GM12878 (cell line): ENCODE data around the gene NR2F1. TPM values are rescaled to one million over a fixed set of nuclear protein-coding genes. Genes with fewer than 3 reads are reported as not detected.

Experiments used
- ATAC-seq: fragments of 200-7000 bp; cut with Tn5 transposase; 3 replicates; pipeline ENCODE4 v1.9.1; 2020; ENCODE audit warnings: mild to moderate bottlenecking, moderate library complexity
- BruUV-seq: library from RNA; stranded (reverse); fragments of 400-500 nt; replicated peaks from 2 replicates; lab custom pipeline; 2021; lab: Mats Ljungman, UMichigan
- CTCF ChIA-PET: fragments of 300-600 bp; sonication (Branson Sonifier 250); formaldehyde crosslinking; extraction: SDS; loops from one replicate; lab custom pipeline; 2021; ENCODE audit warnings: inconsistent platforms; lab: Yijun Ruan, JAX
- POLR2A ChIA-PET: fragments of 350-600 bp; formaldehyde crosslinking; extraction: SDS; loops from one replicate; lab custom pipeline; 2021; ENCODE audit warnings: inconsistent platforms; lab: Charles Lee
- RAD21 ChIA-PET: fragments of 300-600 bp; sonication (Branson Sonifier 250); formaldehyde crosslinking; loops from one replicate; lab custom pipeline; 2023; ENCODE audit warnings: antibody characterized with exemption; ENCODE audit not compliant: unreplicated experiment; lab: Charles Lee
- SMC1A ChIA-PET: fragments of 300-600 bp; sonication (Branson Sonifier 250); formaldehyde crosslinking; loops from one replicate; lab custom pipeline; 2023; ENCODE audit not compliant: unreplicated experiment, uncharacterized antibody; lab: Charles Lee
- DNase-seq: peaks from one replicate; pipeline ENCODE4 v3.0.0-alpha.2; 2011; ENCODE audit warnings: low read depth, low spot score
- FAIRE-seq: peaks from 3 replicates; lab custom pipeline; 2011; peaks lifted over from hg19 to GRCh38; lab: Jason Lieb, UNC
- H2AFZ ChIP-seq: 2 replicates; pipeline ENCODE4 v1.6.0; 2011; ENCODE audit warnings: low read depth, low read length, control low read depth; ENCODE audit not compliant: control insufficient read depth
- H3K27ac ChIP-seq: 2 replicates; pipeline ENCODE4 v1.5.1; 2011; ENCODE audit warnings: control low read depth; ENCODE audit not compliant: control insufficient read depth, insufficient read depth
- H3K27me3 ChIP-seq, 2 experiments: replicated peaks in 1 of 2; 2 replicates each; pipeline versions ENCODE4 v1.6.0 to v1.6.1; 2011; ENCODE audit warnings: low read length in 1 of 2; ENCODE audit not compliant: control insufficient read depth in 2 of 2, insufficient read depth in 2 of 2
- H3K36me3 ChIP-seq, 2 experiments: 2 replicates each; pipeline ENCODE4 v1.5.1; 2011; ENCODE audit warnings: low read length in 1 of 2; ENCODE audit not compliant: control insufficient read depth in 2 of 2, insufficient read depth in 2 of 2
- H3K4me1 ChIP-seq: 2 replicates; pipeline ENCODE4 v1.6.1; 2011; ENCODE audit warnings: mild to moderate bottlenecking, low read length, moderate library complexity, mixed read lengths; ENCODE audit not compliant: control insufficient read depth, insufficient read depth
- H3K4me2 ChIP-seq: 2 replicates; pipeline ENCODE4 v1.6.0; 2011; ENCODE audit warnings: control low read depth; ENCODE audit not compliant: control insufficient read depth, insufficient read depth
- H3K4me3 ChIP-seq: fragments of 200-600 bp; sonication (generic); 2 replicates; pipeline ENCODE4 v1.5.1; 2016
- H3K79me2 ChIP-seq: 2 replicates; pipeline ENCODE4 v1.6.0; 2011; ENCODE audit warnings: low read length; ENCODE audit not compliant: control insufficient read depth, insufficient read depth
- H3K9ac ChIP-seq: 2 replicates; pipeline ENCODE4 v1.8.0; 2011; ENCODE audit warnings: low read length, control low read depth, mixed read lengths; ENCODE audit not compliant: control insufficient read depth, insufficient read depth
- H3K9me3 ChIP-seq: replicated peaks from 3 replicates; pipeline ENCODE4 v1.5.1; 2011; ENCODE audit warnings: mild to moderate bottlenecking, low read length; ENCODE audit not compliant: control insufficient read depth, insufficient read depth
- H4K20me1 ChIP-seq: 2 replicates; pipeline ENCODE4 v1.6.0; 2011; ENCODE audit not compliant: control insufficient read depth, insufficient read depth
- BACH1 ChIP-seq: fragments of 450-650 bp; IDR thresholded peaks from 2 replicates; pipeline ENCODE4 v1.6.1; 2017; ENCODE audit warnings: mild to moderate bottlenecking, borderline replicate concordance
- HDGF ChIP-seq: fragments of 450-650 bp; IDR thresholded peaks from 2 replicates; pipeline ENCODE4 v1.6.1; 2016; ENCODE audit warnings: antibody characterized with exemption
- MAX ChIP-seq: IDR thresholded peaks from 2 replicates; pipeline ENCODE4 v1.6.1; 2012; ENCODE audit warnings: low read depth, low read length, improper control_type of control experiment
- NFIC ChIP-seq: IDR thresholded peaks from 2 replicates; pipeline ENCODE4 v1.6.1; 2012; ENCODE audit warnings: low read depth, mild to moderate bottlenecking, inconsistent platforms, low read length, moderate library complexity
- SUPT20H ChIP-seq: IDR thresholded peaks from 2 replicates; pipeline ENCODE4 v1.6.1; 2011; ENCODE audit warnings: low read depth, mild to moderate bottlenecking, low read length, moderate library complexity, borderline replicate concordance; ENCODE audit not compliant: control insufficient read depth
- TCF7 ChIP-seq: IDR thresholded peaks from 2 replicates; pipeline ENCODE4 v1.6.1; 2014; ENCODE audit warnings: antibody characterized with exemption, borderline replicate concordance
- in situ Hi-C: fragments of 300-500 bp; cut with MboI; formaldehyde crosslinking; loops from 9 replicates; pipeline ENCODE4 v1.14.3; 2018; ENCODE audit warnings: mixed read lengths
- intact Hi-C: fragments of 100-400 bp; cut with micrococcal nuclease; formaldehyde crosslinking; loops from one replicate; pipeline ENCODE4 v1.14.2; 2022; ENCODE audit not compliant: unreplicated experiment
- polyA plus RNA-seq, 11 experiments: library from polyadenylated mRNA; depleted of rRNA in 4 of 11; unstranded in 6 of 11; stranded (reverse) in 5 of 11; fragments of >200 nt; fragmentation: Nextera tagmentation in 4 of 11; fragmentation: Illumina TruSeq in 1 of 11; extraction: Ambion mirVana in 4 of 11; extraction: Trizol in 1 of 11; gene quantifications; 1 replicate in 1 of 11; 2 replicates in 10 of 11; pipeline versions ENCODE4 v1.2.1 to v1.2.3, GENCODE V29; 2011 to 2016; ENCODE audit warnings: inconsistent platforms in 2 of 11, missing spikeins in 2 of 11, low read depth in 1 of 11
- total RNA-seq, 4 experiments: library from RNA; depleted of rRNA in 3 of 4; stranded (reverse); fragments of >200 nt in 3 of 4; fragmentation: Illumina TruSeq in 1 of 4; extraction: Trizol in 1 of 4; gene quantifications; 2 replicates each; pipeline versions ENCODE4 v1.2.1 to v1.2.3, GENCODE V29; 2013 to 2021

NR2F1 gene
- total and polyA plus RNA-seq, 10 of the 15 experiments (the other 5 are each of a cell fraction or from before 2014, with no cell fraction given): 0.04 to 0.79 (median 0.36) TPM; not detected in 7

- ChIA-PET POLR2A (no interaction called here), SMC1A (interaction anchor here (0.9 to 3.3 kb wide), 9 partner anchors 11 to 203 kb away, joined by 3 to 55 read pairs (median 4); no protein-coding TSS in a partner anchor), RAD21 (interaction anchor here (1.9 kb wide), 2 partner anchors 197 to 199 kb away, joined by 6 to 10 read pairs; no protein-coding TSS in a partner anchor), CTCF (interaction anchor here (1.0 to 3.6 kb wide), 10 partner anchors 13 to 1131 kb away, joined by 3 to 95 read pairs (median 6); partner anchors contain the start of gene NR2F1-AS1)
- no TSS peak for BruUV-seq
- H3K4me3 ChIP-seq: no peak overlapping the region
- H3K27ac ChIP-seq: no peak overlapping the region
- FAIRE-seq: no peak
- H3K36me3 ChIP-seq: no peaks in the 10 kb centered on the region
- no peaks in the 10 kb centered on the region for H4K20me1 ChIP-seq
- TF ChIP-seq TCF7 (no peak), BACH1 (no peak), NFIC (no peak), HDGF (no peak), MAX (no peak), SUPT20H (no peak)
- H3K9me3 ChIP-seq: no peaks in the 10 kb centered on the region
- no peak overlapping the region for H2AFZ ChIP-seq
- ATAC-seq: no peak
- no peaks in the 10 kb centered on the region for H3K79me2 ChIP-seq
- intact Hi-C loops: loop anchor here (5.0 kb wide), 1 partner anchor 306 kb away; no protein-coding TSS in a partner anchor
- 0 out of 2 replicates have a peak, but pooled peaks cover 3% of the 10 kb centered on the region for H3K4me1 ChIP-seq
- H3K4me2 ChIP-seq: no peak overlapping the region
- in situ Hi-C loops: no loop called here
- peaks cover 3 to 39% of the 10 kb centered on the region in 2 experiments for H3K27me3 ChIP-seq
- no peak overlapping the region for H3K9ac ChIP-seq
- DNase-seq: no peak
These were observed 23.3 kb downstream of the NR2F1 start for GRCh38 chr5:93606382-93606752.
